Measurements from ENCODE around the gene HOXD3. TPM values are rescaled to one million over a fixed set of nuclear protein-coding genes. Genes with fewer than 3 reads are reported as not detected.

The HOXD3 gene
- total RNA-seq, 1 experiment from 2014 or later, result not detected

- H4K5ac ChIP-seq (ENCODE audit: insufficient read length, low read depth, low read length), result no peak overlapping the region
- TF ChIP-seq, protein P1, sequence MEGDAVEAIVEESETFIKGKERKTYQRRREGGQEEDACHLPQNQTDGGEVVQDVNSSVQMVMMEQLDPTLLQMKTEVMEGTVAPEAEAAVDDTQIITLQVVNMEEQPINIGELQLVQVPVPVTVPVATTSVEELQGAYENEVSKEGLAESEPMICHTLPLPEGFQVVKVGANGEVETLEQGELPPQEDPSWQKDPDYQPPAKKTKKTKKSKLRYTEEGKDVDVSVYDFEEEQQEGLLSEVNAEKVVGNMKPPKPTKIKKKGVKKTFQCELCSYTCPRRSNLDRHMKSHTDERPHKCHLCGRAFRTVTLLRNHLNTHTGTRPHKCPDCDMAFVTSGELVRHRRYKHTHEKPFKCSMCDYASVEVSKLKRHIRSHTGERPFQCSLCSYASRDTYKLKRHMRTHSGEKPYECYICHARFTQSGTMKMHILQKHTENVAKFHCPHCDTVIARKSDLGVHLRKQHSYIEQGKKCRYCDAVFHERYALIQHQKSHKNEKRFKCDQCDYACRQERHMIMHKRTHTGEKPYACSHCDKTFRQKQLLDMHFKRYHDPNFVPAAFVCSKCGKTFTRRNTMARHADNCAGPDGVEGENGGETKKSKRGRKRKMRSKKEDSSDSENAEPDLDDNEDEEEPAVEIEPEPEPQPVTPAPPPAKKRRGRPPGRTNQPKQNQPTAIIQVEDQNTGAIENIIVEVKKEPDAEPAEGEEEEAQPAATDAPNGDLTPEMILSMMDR (conservative IDR thresholded peaks at IDR 0.05), result no peak
- Mint-ChIP-seq H3K27ac (no peak overlapping the region), H3K27me3 (ENCODE audit: low read depth) (peaks cover 100% of the 10 kb centered on the region), H3K4me3 (no peak overlapping the region), H3K9me3 (peaks cover 10 to 21% of the 10 kb centered on the region in 2 experiments), H3K4me1 (peaks cover 0 to 13% of the 10 kb centered on the region in 2 experiments; a peak in 2 of 4 replicates), H3K36me3 (ENCODE audit: insufficient read depth in 1 of 3, low read depth in 3 of 3) (peaks cover 0 to 3% (median 0%) of the 10 kb centered on the region in 3 experiments; a peak in 2 of 7 replicates)
- H3K79me2 ChIP-seq (ENCODE audit: insufficient read depth, low read length), result no peaks in the 10 kb centered on the region
- H4K20me1 ChIP-seq (ENCODE audit: control insufficient read depth, insufficient read depth, insufficient read length), result peaks cover 4% of the 10 kb centered on the region
- no peak overlapping the region for H4K8ac ChIP-seq (replicated peaks; ENCODE audit: insufficient read length, low read depth, low read length)
- H2BK20ac ChIP-seq (ENCODE audit: low read depth, low read length, poor library complexity, severe bottlenecking), result no peak overlapping the region
- no peak overlapping the region for H2BK12ac ChIP-seq (ENCODE audit: insufficient read length, low read depth, low read length)
- H3K14ac ChIP-seq (ENCODE audit: insufficient read depth, low read length), result no peak overlapping the region
- peak; percentile 43 for DNase-seq
- H3K4me1 ChIP-seq (ENCODE audit: insufficient read depth, low read length), result no peaks in the 10 kb centered on the region
- no peak overlapping the region for H3K56ac ChIP-seq (ENCODE audit: insufficient read length, low read depth, low read length)
- no CpG with 5 or more reads among the region's 26 CpGs for WGBS (ENCODE audit: extremely low coverage, insufficient read length, low lambda C conversion rate)
- no peak overlapping the region for H3K9ac ChIP-seq (ENCODE audit: extremely low read depth, insufficient read length, low read length)
- H2BK120ac ChIP-seq (ENCODE audit: low read depth, low read length, poor library complexity, severe bottlenecking), result no peak overlapping the region
- no peaks in the 10 kb centered on the region for H3K9me3 ChIP-seq (ENCODE audit: control insufficient read depth, low read depth, low read length)
- no peak overlapping the region for H2AFZ ChIP-seq (ENCODE audit: low read length)
- H3K4ac ChIP-seq (ENCODE audit: low read depth, low read length), result no peak overlapping the region
- H2BK15ac ChIP-seq (ENCODE audit: low read depth, low read length), result no peak overlapping the region
- no peak overlapping the region for H3K18ac ChIP-seq (ENCODE audit: insufficient read length, low read depth, low read length)
- H3K23me2 ChIP-seq (ENCODE audit: insufficient read length, low read depth, low read length, poor library complexity, severe bottlenecking), result peaks cover 2% of the 10 kb centered on the region
- peaks cover 98% of the 10 kb centered on the region for H3K27me3 ChIP-seq (ENCODE audit: insufficient read depth, low read length)
- no peak overlapping the region for H3K23ac ChIP-seq (ENCODE audit: insufficient read length, low read depth, low read length)
- H3K79me1 ChIP-seq (ENCODE audit: insufficient read depth, low read depth, low read length, poor library complexity, severe bottlenecking), result no peaks in the 10 kb centered on the region
- H3T11ph ChIP-seq (ENCODE audit: low read length), result no peak overlapping the region
- H2BK5ac ChIP-seq (ENCODE audit: insufficient read length, low read length), result no peak overlapping the region
- H3K4me2 ChIP-seq (ENCODE audit: insufficient read depth, insufficient read length, low read length), result no peak overlapping the region
- no peak overlapping the region for H4K91ac ChIP-seq (ENCODE audit: insufficient read length, low read depth, low read length)
- no peak overlapping the region for H2AK5ac ChIP-seq (ENCODE audit: insufficient read length, low read length)
- H3K27ac ChIP-seq (ENCODE audit: insufficient read length, low read depth, low read length), result no peak overlapping the region
These were observed 42.8 kb upstream of the HOXD3 start for GRCh38 chr2:176114120-176114929.

Data from H9 (cell line).